GM12873 (cell line): ENCODE results near the gene MCOLN2.

Source experiments
- CTCF ChIP-seq: IDR thresholded peaks from 2 replicates; pipeline ENCODE4 v1.5.1; 2012; ENCODE audit warnings: low read depth, mild to moderate bottlenecking, moderate library complexity, low read length, control low read depth; ENCODE audit not compliant: insufficient read depth; ENCODE audit errors: missing control alignments

Gene MCOLN2

GRCh38 chr1:84975035-84975434 lies 21.9 kb downstream of the MCOLN2 start:
- TF ChIP-seq CTCF = no peak

- peak; percentile 13 for TF ChIP-seq CTCF
These were observed 23.2 kb downstream of the MCOLN2 start for GRCh38 chr1:84973498-84974334.

GRCh38 chr1:84972377-84972987 lies 24.4 kb downstream of the MCOLN2 start:
- TF ChIP-seq CTCF = no peak

GRCh38 chr1:84971957-84972356 lies 25.0 kb downstream of the MCOLN2 start:
- no peak for TF ChIP-seq CTCF

- no peak for TF ChIP-seq CTCF
These were observed 27.2 kb downstream of the MCOLN2 start for GRCh38 chr1:84969489-84970250.

GRCh38 chr1:84968865-84969264 lies 28.0 kb downstream of the MCOLN2 start:
- TF ChIP-seq CTCF = no peak

- no peak for TF ChIP-seq CTCF
These were observed 28.8 kb downstream of the MCOLN2 start for GRCh38 chr1:84968101-84968500.
